GM15510 (cell line): Measurements from ENCODE around the gene SNRK.

Source experiments
- POLR2A ChIP-seq: IDR thresholded peaks from 3 replicates; pipeline ENCODE4 v1.6.1; 2011; ENCODE audit warnings: borderline replicate concordance; ENCODE audit not compliant: insufficient read length; ENCODE audit errors: extremely low read depth

SNRK gene

GRCh38 chr3:43388175-43388574, 101.8 kb downstream of the SNRK start:
- TF ChIP-seq POLR2A, result no peak

DNA sequence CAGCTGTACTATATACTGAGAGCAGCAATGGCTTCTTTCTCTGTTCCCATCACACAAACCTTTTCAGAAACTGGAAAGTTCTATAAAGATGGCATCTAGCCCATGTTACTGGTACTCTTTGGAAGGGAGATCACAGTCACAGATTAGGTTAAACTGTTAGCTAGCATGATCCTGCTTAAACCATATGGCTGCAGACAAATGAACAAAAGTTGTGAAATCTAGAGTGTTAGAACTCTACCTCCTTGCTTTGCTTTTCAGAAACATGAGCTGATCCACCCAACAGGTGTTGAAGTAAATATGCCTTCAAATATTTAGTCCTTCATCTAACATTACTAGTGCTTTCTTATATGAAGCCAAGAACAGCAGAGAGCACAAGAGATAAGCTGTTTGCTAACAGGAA, 102.6 kb downstream of the SNRK start:
- no peak for TF ChIP-seq POLR2A

DNA sequence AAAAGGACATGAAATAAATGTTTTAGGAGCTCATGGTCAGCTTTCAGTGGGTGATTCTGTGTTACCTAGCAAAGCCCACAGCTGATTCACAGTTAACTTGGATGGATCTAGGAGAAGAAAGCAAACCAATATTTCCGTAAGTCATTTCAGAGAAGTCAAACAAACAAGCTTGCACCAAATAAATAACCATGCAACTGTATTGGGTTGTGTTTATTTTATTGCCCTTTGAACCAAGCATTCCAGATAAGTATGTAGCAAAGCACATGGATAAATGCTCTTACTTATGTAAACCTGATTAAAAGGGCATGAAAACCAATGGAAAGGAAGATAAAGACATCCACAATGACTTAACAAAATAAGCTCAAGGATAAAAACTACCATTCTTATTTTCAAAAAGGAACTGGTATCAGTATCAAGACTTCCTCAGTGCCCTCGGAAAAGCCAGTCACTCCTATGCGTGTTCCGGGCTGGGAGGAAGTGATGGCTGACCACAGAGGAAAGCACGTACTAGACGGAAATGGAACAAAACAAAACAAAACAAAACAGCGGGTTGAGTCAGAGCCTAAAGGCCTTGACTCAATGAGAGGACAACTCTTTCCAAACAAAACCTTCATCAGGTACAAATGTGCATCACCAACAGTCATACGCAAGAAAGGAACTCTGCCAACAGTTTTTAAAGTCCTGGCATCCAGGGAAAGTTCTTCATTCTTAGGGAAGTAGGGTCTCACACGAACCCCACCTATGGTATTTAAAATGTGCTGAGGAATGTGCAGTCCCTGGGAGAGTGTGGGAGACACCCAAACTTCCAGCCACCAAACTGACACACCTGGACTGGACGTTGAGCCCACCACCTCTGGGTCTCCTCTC, 103.3 kb downstream of the SNRK start:
- TF ChIP-seq POLR2A, result no peak

GRCh38 chr3:43390255-43390588, 103.9 kb downstream of the SNRK start:
- TF ChIP-seq POLR2A, result no peak

GRCh38 chr3:43391621-43392020, 105.3 kb downstream of the SNRK start:
- no peak for TF ChIP-seq POLR2A

GRCh38 chr3:43394041-43394554, 107.8 kb downstream of the SNRK start:
- TF ChIP-seq POLR2A, result no peak

DNA sequence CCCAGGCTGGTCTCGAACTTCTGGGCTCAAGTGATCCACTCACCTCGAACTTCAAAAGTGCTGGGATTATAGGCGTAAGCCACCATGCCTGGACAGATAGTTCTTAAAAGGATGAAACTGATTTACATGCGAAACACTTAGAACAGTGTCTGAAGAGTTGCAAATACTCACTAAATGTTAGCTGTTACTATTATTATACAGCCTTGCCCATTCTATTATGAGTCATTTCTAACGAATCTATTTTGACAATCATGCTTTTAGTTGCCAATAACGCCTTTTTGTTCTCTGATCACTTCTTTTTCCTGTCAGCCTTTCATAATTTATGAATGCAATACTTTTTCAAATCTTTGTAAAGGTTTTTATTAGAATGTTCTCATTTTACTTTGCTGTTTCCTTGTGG, 112.7 kb downstream of the SNRK start:
- no peak for TF ChIP-seq POLR2A

GRCh38 chr3:43400167-43400566, 113.8 kb downstream of the SNRK start:
- TF ChIP-seq POLR2A, result no peak
